IPS DF 4.7 (cell line): ENCODE data around the gene PRDM13.
"Not testable (repeated sequence)": the region's sequence is repeated elsewhere in the genome, so short reads cannot be mapped to it uniquely, and the experiment has no call there.

Source experiments
- DNase-seq: peaks from one replicate; pipeline ENCODE4 v3.0.0-alpha.2; 2013; ENCODE audit warnings: low spot score; ENCODE audit errors: extremely low read depth

PRDM13 gene

GRCh38 chr6:99606656-99607415 is at the start of gene PRDM13:
PRDM13 (plus strand) TSS chr6:99606833; CDS start chr6:99607035, 202 bp downstream.
- DNase-seq = no peak

- no peak for DNase-seq
Measured at GRCh38 chr6:99559057-99559456, 47.6 kb upstream of the PRDM13 start.

- DNase-seq = no peak
Measured at GRCh38 chr6:99560668-99561067, 46.0 kb upstream of the PRDM13 start.

- no peak for DNase-seq
Measured at GRCh38 chr6:99563056-99563723, 43.4 kb upstream of the PRDM13 start.

DNA sequence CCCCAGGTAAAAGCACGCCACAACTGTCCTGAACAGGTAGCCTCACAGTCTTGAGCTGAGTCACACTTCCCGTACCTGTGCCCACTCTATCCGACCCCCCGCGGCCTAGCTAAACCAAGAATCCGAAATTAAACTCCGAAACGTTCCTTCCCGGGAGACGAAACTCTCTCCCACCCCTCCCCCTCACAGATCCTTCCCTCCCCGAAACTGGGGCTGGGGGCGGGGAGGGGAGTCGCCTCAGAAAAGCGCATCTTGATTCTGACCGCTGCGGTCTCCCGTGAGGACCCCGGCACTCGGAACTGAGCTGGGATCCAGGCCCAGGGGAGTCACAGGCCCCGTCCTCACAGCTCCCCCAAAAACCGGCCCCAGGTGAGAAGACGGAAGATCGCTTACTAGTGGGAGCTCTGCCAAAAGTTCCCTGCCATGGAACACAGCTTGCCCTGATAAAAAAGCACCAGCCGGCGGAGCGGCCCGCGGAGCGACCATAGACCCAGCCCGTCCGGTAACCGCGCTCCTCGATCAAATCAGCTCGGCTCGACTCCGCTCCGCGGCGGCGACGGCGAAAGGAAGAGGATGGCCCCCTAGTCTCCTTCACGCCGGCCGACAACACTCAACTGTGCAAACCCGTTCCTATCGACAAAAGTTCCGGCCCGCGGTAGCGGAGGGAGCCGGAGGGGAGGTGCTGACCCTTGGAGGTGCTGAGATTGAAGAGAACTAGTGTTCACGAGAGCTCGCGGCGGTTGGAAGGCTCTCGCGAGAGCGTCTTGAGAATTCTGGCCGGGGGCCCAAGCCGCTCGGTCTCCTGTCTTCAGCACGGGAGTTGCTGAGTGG is 38.3 kb upstream of the PRDM13 start, which contains the start of gene CCNC:
Gene CCNC (minus strand): TSS at position 558 of the 831 bp plus-strand sequence. CDS start 133 bp downstream, at position 425.
- DNase-seq = peak; percentile 84

DNA sequence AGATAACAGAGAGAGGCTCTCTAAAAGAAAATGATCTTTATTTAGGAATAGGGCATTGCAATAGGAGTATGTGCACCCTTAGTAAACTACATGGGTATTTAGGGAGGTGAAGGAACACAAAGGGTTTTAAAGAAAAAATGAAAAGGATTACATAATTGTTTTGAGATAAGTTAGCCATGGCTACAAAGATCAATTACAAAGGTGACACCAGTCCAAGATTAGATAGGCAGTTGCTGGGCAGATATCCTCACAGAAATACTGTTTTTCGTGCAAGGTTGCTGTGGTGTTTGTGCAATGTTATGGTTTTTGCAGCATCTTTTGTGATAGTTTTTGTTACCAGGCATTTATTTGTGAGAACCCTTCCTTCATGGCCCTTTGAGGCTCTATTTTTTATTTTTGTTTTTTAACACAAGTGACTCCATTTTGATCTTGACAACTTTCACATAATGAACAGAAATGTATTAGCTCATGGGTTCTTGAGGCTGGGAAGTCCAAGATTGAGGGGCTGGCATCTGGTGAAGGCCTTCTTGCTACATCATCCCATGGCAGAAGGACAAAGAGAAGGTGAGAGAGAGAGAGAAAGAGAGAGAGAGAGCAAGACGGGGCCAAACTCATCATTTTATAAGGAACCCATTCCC is 32.5 kb upstream of the PRDM13 start:
- no peak for DNase-seq

DNA sequence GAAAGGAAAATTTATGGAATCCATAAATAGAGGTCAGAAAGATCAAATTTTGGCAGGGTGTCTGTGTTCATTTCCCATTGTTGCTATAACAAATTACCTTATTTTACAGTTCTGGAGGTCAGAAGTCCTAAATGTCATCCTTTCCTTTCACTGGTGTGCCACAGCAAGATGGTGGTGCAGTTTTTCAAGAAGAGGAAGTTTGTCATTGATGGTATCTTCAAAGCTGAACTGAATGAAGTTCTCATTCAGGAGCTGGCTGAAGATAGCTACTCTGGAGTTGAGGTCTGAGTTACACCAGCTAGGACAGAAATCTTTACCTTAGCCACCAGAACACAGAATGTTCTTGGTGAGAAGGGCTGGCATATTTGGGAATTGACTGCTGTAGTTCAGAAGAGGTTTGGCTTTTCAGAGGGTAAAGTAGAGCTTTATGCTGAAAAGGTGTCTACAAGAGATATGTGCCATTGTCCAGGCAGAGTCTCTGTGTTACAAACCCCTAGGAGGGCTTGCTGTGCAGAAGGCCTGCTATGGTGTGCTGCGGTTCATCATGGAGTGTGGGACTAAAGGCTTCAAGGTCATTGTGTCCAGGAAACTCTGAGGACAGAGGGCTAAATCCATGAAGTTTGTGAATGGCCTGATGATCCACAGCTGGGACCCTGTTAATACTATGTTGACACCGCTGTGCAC is 30.9 kb upstream of the PRDM13 start:
- no peak for DNase-seq

DNA sequence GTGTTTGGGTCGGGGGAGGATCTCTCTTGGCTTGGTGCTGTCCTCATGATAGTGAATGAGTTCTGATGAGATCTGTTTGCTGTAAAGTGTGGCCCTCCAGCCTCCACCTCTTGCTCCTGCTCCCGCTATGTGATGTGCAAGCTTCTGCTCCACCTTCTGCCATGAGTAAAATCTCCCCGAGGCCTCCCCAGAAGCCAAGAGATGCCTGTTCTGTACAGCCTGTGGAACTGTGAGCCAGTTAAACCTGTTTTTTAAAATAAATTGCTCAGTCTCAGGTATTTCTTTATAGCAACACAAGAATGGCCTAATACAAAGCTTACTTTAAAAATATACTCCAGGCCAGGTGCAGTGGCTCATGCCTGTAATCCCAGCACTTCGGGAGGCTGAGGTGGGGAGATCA is 26.9 kb upstream of the PRDM13 start:
- no peak for DNase-seq

- no peak for DNase-seq
Measured at GRCh38 chr6:99587792-99588191, 18.8 kb upstream of the PRDM13 start.

- no peak for DNase-seq
Measured at GRCh38 chr6:99588618-99589289, 17.9 kb upstream of the PRDM13 start.

- no peak for DNase-seq
Measured at GRCh38 chr6:99589290-99589672, 17.4 kb upstream of the PRDM13 start.

DNA sequence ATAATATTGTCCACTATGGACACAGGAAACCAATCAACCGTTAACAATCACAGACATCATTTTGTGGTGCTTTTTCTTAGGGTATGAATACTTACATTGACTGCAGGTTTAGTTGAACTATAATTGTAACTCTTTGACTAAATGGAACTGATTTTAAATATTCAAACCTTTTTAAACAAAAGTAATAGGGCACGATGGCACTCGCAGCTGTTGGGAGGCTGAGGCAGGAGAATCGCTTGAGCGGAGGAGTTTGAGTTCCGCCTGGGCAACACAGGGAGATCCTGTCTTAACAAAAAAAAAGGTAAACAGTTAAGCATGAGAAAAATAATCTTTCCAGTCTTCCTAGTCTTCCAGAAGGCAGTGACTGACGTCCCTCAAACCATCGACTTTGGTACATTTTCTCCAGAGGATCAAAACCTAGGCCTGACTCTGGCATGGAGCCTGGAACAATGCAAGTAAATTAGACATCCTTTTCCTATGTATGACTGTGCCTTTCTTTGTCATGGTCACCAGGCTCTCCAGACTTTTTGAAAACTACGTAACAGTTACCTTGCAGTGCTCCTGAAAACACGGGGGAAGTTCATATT is 16.6 kb upstream of the PRDM13 start:
- DNase-seq = no peak

DNA sequence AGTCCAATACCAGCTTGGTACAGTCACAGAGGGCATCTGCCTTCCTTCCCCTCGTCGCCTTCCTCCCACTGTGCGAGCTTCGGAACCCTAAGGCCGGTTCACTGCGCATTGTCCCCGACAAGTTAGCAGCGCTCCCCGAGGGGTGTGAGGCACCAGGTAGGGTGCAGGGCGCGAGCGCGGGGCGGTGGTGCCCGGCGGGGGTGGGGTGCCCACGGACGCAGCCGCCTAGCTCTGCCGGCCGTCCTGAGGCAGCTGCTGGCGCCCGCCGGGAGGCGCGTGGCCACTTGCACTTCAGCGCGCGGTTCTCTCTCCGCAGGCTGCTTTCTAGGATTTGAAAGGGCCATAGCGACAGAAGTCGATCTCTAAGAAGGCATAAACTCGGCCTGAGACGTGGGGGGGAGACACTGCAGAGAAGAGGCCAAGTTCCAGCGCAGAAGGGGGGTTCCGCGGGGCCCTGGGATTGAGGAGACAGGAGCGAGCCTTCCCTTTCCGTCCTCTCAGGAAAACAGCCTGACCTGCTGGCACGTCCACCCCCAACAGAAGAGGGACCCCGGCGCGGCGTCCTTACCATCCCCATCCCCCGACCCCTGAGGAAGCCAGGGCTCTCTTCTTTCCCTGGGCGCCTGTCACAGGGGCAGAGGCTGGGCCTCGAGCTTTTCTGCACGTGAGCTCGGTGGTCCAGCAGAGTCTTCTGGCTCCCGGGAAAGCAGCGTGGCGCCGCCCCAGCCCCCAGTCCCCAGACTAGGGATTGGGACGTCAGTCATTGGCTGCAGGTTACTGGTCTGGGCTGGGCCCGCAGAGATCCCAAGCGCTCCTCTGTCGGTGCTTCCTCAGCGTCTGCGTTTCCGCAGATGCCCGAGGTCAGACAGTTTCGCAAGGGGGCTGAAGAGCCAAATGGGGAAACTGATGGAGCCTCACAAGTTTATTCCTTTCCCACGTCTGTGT is 15.6 kb upstream of the PRDM13 start:
- no peak for DNase-seq

GRCh38 chr6:99591673-99592364 is 14.8 kb upstream of the PRDM13 start:
- no peak for DNase-seq

GRCh38 chr6:99592900-99593299 is 13.7 kb upstream of the PRDM13 start:
- DNase-seq = no peak

GRCh38 chr6:99594696-99595095 is 11.9 kb upstream of the PRDM13 start:
- not testable (repeated sequence) for DNase-seq

DNA sequence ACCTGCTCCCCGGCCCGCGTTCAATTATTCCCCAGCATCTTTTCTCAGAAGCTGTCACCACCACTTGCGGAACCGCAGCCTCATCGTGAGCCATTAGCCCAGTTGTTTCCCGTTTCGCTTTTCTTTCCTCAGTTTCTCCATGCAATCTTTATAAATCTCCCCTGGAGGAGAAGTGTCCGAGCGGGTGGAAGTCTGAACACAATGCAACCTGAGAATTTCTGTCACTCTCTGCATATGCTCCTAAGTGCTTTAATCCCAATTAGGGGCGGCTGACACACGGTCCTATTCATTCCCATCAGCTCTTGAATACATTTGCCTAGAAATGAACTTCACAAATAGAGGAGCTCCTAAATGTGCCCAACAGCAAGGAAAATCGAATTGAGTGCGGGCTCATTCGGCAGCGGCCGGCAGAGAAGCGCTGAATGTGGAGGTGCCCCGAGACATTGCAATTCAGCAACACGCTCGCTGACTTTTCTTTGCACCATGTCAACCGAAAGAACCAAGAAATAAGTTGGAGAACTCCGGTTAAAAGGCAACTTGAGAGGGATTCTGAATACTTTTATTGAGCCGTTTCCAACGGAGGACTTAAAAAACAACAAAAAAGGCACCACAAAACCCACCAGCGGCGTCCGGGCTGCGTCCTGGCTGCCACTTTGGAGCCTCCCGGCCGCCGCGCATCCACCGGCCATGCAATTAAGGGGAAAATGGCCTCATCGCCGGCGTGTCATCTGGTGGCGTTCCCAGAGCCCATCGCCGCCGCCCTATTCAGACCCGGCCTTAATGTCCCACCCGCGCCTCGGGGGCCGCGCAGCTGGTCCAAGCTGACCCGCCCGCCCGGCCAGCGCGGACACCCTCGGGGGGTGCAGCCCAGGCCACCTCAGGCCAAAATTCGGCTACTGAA is 3.9 kb upstream of the PRDM13 start:
- no peak for DNase-seq
